Fibroblast of lung (primary cell): ENCODE measurements around the gene TTL.

Source experiments
- EZH2 ChIP-seq: IDR thresholded peaks from 2 replicates; pipeline ENCODE4 v1.5.1; 2012; ENCODE audit warnings: low read length, control low read depth, mild to moderate bottlenecking; ENCODE audit errors: missing control alignments
- TF ChIP-seq, protein P1 (sequence below), 2 donors: IDR thresholded peaks in 1 of 2; conservative IDR thresholded peaks in 1 of 2; 1 replicate in 1 of 2; 2 replicates in 1 of 2; pipeline ENCODE4 v1.5.1; 2011 to 2012; ENCODE audit warnings: low read length in 2 of 2, control low read depth in 1 of 2, inconsistent platforms in 1 of 2, low read depth in 1 of 2, mild to moderate bottlenecking in 1 of 2

DNA sequence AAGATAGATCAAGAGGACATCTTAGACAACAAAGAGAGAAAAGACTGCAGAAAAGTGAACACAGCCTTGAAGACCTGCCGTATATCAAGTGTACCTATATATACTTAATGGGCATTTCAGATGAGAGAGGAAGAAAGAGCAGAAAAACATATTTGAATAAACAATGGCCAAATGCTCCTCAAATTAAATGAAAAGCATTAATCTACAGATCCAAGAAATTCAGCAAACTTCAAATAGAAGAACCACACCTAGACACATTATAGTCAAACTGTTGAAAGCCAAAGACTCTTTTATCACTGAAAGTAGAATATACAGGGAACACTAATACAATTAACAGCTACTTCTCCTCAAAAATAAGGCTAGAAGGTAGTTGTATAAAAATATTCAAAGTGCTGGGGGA is 18.7 kb upstream of the TTL start:
- TF ChIP-seq, protein P1, sequence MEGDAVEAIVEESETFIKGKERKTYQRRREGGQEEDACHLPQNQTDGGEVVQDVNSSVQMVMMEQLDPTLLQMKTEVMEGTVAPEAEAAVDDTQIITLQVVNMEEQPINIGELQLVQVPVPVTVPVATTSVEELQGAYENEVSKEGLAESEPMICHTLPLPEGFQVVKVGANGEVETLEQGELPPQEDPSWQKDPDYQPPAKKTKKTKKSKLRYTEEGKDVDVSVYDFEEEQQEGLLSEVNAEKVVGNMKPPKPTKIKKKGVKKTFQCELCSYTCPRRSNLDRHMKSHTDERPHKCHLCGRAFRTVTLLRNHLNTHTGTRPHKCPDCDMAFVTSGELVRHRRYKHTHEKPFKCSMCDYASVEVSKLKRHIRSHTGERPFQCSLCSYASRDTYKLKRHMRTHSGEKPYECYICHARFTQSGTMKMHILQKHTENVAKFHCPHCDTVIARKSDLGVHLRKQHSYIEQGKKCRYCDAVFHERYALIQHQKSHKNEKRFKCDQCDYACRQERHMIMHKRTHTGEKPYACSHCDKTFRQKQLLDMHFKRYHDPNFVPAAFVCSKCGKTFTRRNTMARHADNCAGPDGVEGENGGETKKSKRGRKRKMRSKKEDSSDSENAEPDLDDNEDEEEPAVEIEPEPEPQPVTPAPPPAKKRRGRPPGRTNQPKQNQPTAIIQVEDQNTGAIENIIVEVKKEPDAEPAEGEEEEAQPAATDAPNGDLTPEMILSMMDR (conservative IDR thresholded peaks at IDR 0.05 in 1 of 2, IDR thresholded peaks at IDR 0.05 in 1 of 2; ENCODE audit: low read depth in 1 of 2, low read length in 2 of 2) = no peak
- no peak for TF ChIP-seq EZH2
